Suprapubic skin (tissue), 4 donors: Measurements from ENCODE around the gene SHOC2.

Source experiments
- CTCF ChIP-seq, 2 donors: fragments of 200-600 bp in 1 of 2; fragments of 450-650 bp in 1 of 2; sonication (generic) in 1 of 2; IDR thresholded peaks; one replicate each; pipeline ENCODE4 v1.5.1; 2016 to 2019; ENCODE audit warnings: antibody characterized with exemption in 2 of 2, mild to moderate bottlenecking in 1 of 2, moderate library complexity in 1 of 2
- POLR2A ChIP-seq, 2 donors: fragments of 450-650 bp; IDR thresholded peaks; one replicate each; pipeline ENCODE4 v1.6.1; 2017; ENCODE audit warnings: antibody characterized with exemption in 2 of 2, mild to moderate bottlenecking in 2 of 2, moderate library complexity in 2 of 2
- POLR2AphosphoS5 ChIP-seq, 3 donors: sonication (generic); formaldehyde crosslinking; IDR thresholded peaks; one replicate each; pipeline ENCODE4 v1.6.1; 2017; ENCODE audit warnings: antibody characterized with exemption in 3 of 3

- TF ChIP-seq CTCF (IDR thresholded peaks at IDR 0.05) (no peak), POLR2A (IDR thresholded peaks at IDR 0.05) (no peak), POLR2AphosphoS5 (IDR thresholded peaks at IDR 0.05) (no peak)
These were observed 54.0 kb downstream of the SHOC2 start for GRCh38 chr10:110973400-110973799.
